DOHH2 (cell line): ENCODE results near the gene DMRTA2.

ENCODE experiments used
- EZH2phosphoT487 ChIP-seq: fragments of 200-600 bp; sonication (generic); IDR thresholded peaks from 2 replicates; pipeline ENCODE4 v1.6.1; 2017; ENCODE audit warnings: borderline replicate concordance, mild to moderate bottlenecking, antibody characterized with exemption, low read length, moderate library complexity, mixed read lengths
- TF ChIP-seq, protein P1 (sequence below): fragments of 200-600 bp; sonication (generic); IDR thresholded peaks from one replicate; pipeline ENCODE4 v1.5.1; 2014; ENCODE audit warnings: antibody characterized with exemption, mild to moderate bottlenecking, low read depth, low read length; ENCODE audit not compliant: poor library complexity, severe bottlenecking

DNA sequence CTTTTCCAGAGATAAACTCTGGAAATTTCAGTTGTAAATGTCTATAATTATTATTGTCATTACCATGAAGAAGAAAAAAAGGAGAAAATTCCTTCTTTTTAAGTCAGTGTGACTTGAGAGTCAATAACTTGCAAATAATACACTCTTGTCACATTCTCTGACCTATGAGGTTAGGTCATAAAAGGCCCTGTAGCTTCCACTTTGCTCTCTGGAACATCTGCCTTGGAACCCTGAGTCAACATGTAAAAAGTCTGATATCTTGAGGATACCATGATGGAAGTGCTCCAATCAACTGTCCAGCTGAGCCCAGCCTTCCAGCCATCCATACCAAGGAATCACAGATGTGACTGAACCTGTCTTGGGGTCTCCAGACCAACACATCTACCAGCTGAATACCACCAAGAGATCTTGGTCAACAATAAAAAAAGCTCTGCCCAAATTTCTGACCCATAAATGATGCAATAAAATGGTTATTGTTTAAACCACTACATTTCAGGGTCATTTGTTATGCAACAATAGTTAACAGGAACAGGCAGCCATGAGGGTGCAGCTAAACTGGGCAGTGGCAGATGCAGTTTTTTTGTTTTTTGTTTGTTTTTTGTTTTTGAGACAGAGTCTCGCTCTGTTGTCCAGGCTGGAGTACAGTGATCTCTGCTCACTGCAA, 10.3 kb downstream of the DMRTA2 start:
- TF ChIP-seq, protein P1, sequence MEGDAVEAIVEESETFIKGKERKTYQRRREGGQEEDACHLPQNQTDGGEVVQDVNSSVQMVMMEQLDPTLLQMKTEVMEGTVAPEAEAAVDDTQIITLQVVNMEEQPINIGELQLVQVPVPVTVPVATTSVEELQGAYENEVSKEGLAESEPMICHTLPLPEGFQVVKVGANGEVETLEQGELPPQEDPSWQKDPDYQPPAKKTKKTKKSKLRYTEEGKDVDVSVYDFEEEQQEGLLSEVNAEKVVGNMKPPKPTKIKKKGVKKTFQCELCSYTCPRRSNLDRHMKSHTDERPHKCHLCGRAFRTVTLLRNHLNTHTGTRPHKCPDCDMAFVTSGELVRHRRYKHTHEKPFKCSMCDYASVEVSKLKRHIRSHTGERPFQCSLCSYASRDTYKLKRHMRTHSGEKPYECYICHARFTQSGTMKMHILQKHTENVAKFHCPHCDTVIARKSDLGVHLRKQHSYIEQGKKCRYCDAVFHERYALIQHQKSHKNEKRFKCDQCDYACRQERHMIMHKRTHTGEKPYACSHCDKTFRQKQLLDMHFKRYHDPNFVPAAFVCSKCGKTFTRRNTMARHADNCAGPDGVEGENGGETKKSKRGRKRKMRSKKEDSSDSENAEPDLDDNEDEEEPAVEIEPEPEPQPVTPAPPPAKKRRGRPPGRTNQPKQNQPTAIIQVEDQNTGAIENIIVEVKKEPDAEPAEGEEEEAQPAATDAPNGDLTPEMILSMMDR: no peak
- no peak for TF ChIP-seq EZH2phosphoT487
